HepG2 (cell line): ENCODE measurements around the gene CSTPP1. TPM values are rescaled to one million over a fixed set of nuclear protein-coding genes. Genes with fewer than 3 reads are reported as not detected.
"Not testable (repeated sequence)": the region's sequence is repeated elsewhere in the genome, so short reads cannot be mapped to it uniquely, and the experiment has no call there.

Experiments used
- ATAC-seq: fragments of 200-7000 bp; cut with Tn5 transposase; 3 replicates; pipeline ENCODE4 v1.9.1; 2020; ENCODE audit warnings: mild to moderate bottlenecking, moderate library complexity
- BruUV-seq: library from RNA; stranded (reverse); fragments of 400-500 nt; replicated peaks from 2 replicates; lab custom pipeline; 2021; lab: Mats Ljungman, UMichigan
- CTCF ChIA-PET: fragments of 300-600 bp; formaldehyde crosslinking; extraction: SDS; loops from one replicate; lab custom pipeline; 2021; ENCODE audit warnings: low total read pairs, inconsistent platforms, low intra/inter-chr PET ratio; lab: Yijun Ruan, JAX
- POLR2A ChIA-PET: fragments of 350-600 bp; sonication (Branson Sonifier 250); formaldehyde crosslinking; loops from one replicate; lab custom pipeline; 2020; ENCODE audit warnings: antibody characterized with exemption, inconsistent platforms; lab: Yijun Ruan, JAX
- DNase-seq: peaks from one replicate; pipeline ENCODE4 v3.0.0-alpha.2; 2015; ENCODE audit warnings: low spot score
- FAIRE-seq: peaks from 3 replicates; lab custom pipeline; 2011; peaks lifted over from hg19 to GRCh38; lab: Jason Lieb, UNC
- H2AFZ ChIP-seq: one replicate; pipeline ENCODE4 v1.6.1; 2011; ENCODE audit warnings: low read length, inconsistent platforms
- H3K27ac ChIP-seq: fragments of 300-600 bp; 3 replicates; pipeline ENCODE4 v1.8.0; 2011; ENCODE audit warnings: mixed run types, mild to moderate bottlenecking, mixed read lengths, low read length, inconsistent platforms; ENCODE audit not compliant: insufficient read depth; ENCODE audit errors: extremely low read length
- H3K27me3 ChIP-seq, 2 experiments: fragments of 200-600 bp in 1 of 2; 2 replicates in 1 of 2; 3 replicates in 1 of 2; pipeline versions ENCODE4 v1.6.0 to v1.8.0; 2011; ENCODE audit warnings: low read length in 2 of 2, mild to moderate bottlenecking in 2 of 2, moderate library complexity in 2 of 2, inconsistent platforms in 1 of 2; ENCODE audit not compliant: insufficient read depth in 2 of 2, control insufficient read depth in 1 of 2
- H3K36me3 ChIP-seq, 2 experiments: fragments of 200-600 bp in 1 of 2; replicated peaks in 1 of 2; 2 replicates in 1 of 2; 3 replicates in 1 of 2; pipeline versions ENCODE4 v1.5.1 to v1.8.0; 2011; ENCODE audit warnings: low read length in 2 of 2, inconsistent platforms in 1 of 2; ENCODE audit not compliant: insufficient read depth in 2 of 2, control insufficient read depth in 1 of 2
- H3K4me1 ChIP-seq: 2 replicates; pipeline ENCODE4 v1.5.1; 2012; ENCODE audit warnings: low read length, inconsistent platforms; ENCODE audit not compliant: insufficient read depth
- H3K4me2 ChIP-seq: 2 replicates; pipeline ENCODE4 v1.6.0; 2011; ENCODE audit warnings: low read depth, low read length, inconsistent platforms
- H3K4me3 ChIP-seq, 3 experiments: fragments of 200-600 bp in 1 of 3; sonication (generic), shearing (Covaris generic) in 1 of 3; replicated peaks in 1 of 3; 2 replicates each; pipeline ENCODE4 v1.5.1; 2011 to 2016; ENCODE audit warnings: low read length in 3 of 3, inconsistent platforms in 2 of 3, low read depth in 2 of 3, mild to moderate bottlenecking in 2 of 3, control low read depth in 1 of 3, mixed read lengths in 1 of 3; ENCODE audit not compliant: insufficient read depth in 1 of 3
- H3K79me2 ChIP-seq: one replicate; pipeline ENCODE4 v1.6.1; 2011; ENCODE audit warnings: low read length, inconsistent platforms; ENCODE audit not compliant: insufficient read depth
- H3K9ac ChIP-seq: 2 replicates; pipeline ENCODE4 v1.6.0; 2011; ENCODE audit warnings: mild to moderate bottlenecking, low read depth, low read length, inconsistent platforms; ENCODE audit not compliant: insufficient read depth
- H3K9me3 ChIP-seq: 2 replicates; pipeline ENCODE4 v1.5.1; 2012; ENCODE audit warnings: mild to moderate bottlenecking, low read length
- H4K20me1 ChIP-seq: 2 replicates; pipeline ENCODE4 v1.6.0; 2011; ENCODE audit warnings: inconsistent platforms, mild to moderate bottlenecking, low read length, moderate library complexity; ENCODE audit not compliant: insufficient read depth
- CCDC6 ChIP-seq: sonication (generic); formaldehyde crosslinking; IDR thresholded peaks from 2 replicates; pipeline ENCODE4 v1.8.1; 2022; ENCODE audit warnings: mild to moderate bottlenecking, missing genetic modification reagents, moderate library complexity
- ELF3 ChIP-seq: IDR thresholded peaks from 2 replicates; pipeline ENCODE4 v1.6.1; 2016; ENCODE audit warnings: missing genetic modification reagents, missing compliant biosample characterization
- FOSL2 ChIP-seq: sonication (generic); formaldehyde crosslinking; IDR thresholded peaks from 2 replicates; pipeline ENCODE4 v1.4.0; 2020; ENCODE audit warnings: missing genetic modification reagents
- HNF4A ChIP-seq: sonication (generic); formaldehyde crosslinking; IDR thresholded peaks from 2 replicates; pipeline ENCODE4 v1.4.0; 2020; ENCODE audit warnings: missing genetic modification reagents
- MAFK ChIP-seq, 2 experiments: IDR thresholded peaks in 1 of 2; conservative IDR thresholded peaks in 1 of 2; 2 replicates each; pipeline ENCODE4 v1.6.1; 2011; ENCODE audit warnings: improper control_type of control experiment in 2 of 2, low read length in 2 of 2
- NFKBIZ ChIP-seq: IDR thresholded peaks from 2 replicates; pipeline ENCODE4 v1.6.1; 2018; ENCODE audit warnings: missing genetic modification reagents, missing compliant biosample characterization
- RAD21 ChIP-seq: fragments of 450-650 bp; formaldehyde crosslinking; IDR thresholded peaks from 2 replicates; pipeline ENCODE4 v1.5.0; 2020; ENCODE audit warnings: mild to moderate bottlenecking
- RFX1 ChIP-seq: fragments of 450-650 bp; IDR thresholded peaks from 2 replicates; pipeline ENCODE4 v1.6.1; 2017
- RFX3 ChIP-seq: IDR thresholded peaks from 2 replicates; pipeline ENCODE4 v1.6.1; 2016; ENCODE audit warnings: missing biosample characterization, missing genetic modification reagents
- ZBTB42 ChIP-seq: sonication (generic); formaldehyde crosslinking; IDR thresholded peaks from 2 replicates; pipeline ENCODE4 v1.5.0; 2020; ENCODE audit warnings: mild to moderate bottlenecking, missing genetic modification reagents
- ZFP1 ChIP-seq: IDR thresholded peaks from 2 replicates; pipeline ENCODE4 v1.6.1; 2016
- ZNF792 ChIP-seq: IDR thresholded peaks from 2 replicates; pipeline ENCODE4 v1.6.1; 2016
- WGBS: methylation state at CpG from one replicate; pipeline ENCODE4 v1.1.6; 2017; ENCODE audit warnings: low lambda C conversion rate; 5-methylcytosine and 5-hydroxymethylcytosine counted together
- in situ Hi-C: cut with HindIII; loops from 2 replicates; pipeline ENCODE4 v1.10.0; 2017; ENCODE audit warnings: low pct_unique_long_range_greater_than_20kb; ENCODE audit not compliant: extremely low pct_ligation_motif_present
- intact Hi-C: fragments of 100-400 bp; cut with micrococcal nuclease; formaldehyde crosslinking; loops from one replicate; pipeline ENCODE4 v1.10.0; 2022; ENCODE audit not compliant: unreplicated experiment
- polyA plus RNA-seq, 8 experiments: library from polyadenylated mRNA; depleted of rRNA in 3 of 8; stranded (reverse) in 7 of 8; unstranded in 1 of 8; fragments of >200 nt; fragmentation: Illumina TruSeq in 4 of 8; extraction: Trizol in 4 of 8; gene quantifications; 2 replicates each; pipeline versions ENCODE4 v1.2.1 to v1.2.3, GENCODE V29; 2011 to 2016; ENCODE audit warnings: low read depth in 4 of 8, missing spikeins in 1 of 8, mixed read lengths in 1 of 8; ENCODE audit not compliant: insufficient read depth in 1 of 8
- total RNA-seq, 5 experiments: library from RNA; depleted of rRNA; stranded (reverse); fragments of >200 nt; fragmentation: Illumina TruSeq; extraction: Trizol; gene quantifications; 2 replicates each; pipeline ENCODE4 v1.2.3, GENCODE V29; 2016; ENCODE audit warnings: low read depth in 1 of 5
- TF ChIP-seq, protein P1 (sequence below): sonication (generic); formaldehyde crosslinking; IDR thresholded peaks from 2 replicates; pipeline ENCODE4 v1.5.0; 2020; ENCODE audit warnings: missing genetic modification reagents
- TF ChIP-seq, protein P2 (sequence below): sonication (generic); formaldehyde crosslinking; IDR thresholded peaks from 2 replicates; pipeline ENCODE4 v1.4.0; 2020; ENCODE audit warnings: missing genetic modification reagents

Gene CSTPP1
- total and polyA plus RNA-seq, 2 of the 13 experiments (the other 11 are each of a cell fraction or from before 2014, with no cell fraction given), result 12.3 to 14.6 TPM

DNA sequence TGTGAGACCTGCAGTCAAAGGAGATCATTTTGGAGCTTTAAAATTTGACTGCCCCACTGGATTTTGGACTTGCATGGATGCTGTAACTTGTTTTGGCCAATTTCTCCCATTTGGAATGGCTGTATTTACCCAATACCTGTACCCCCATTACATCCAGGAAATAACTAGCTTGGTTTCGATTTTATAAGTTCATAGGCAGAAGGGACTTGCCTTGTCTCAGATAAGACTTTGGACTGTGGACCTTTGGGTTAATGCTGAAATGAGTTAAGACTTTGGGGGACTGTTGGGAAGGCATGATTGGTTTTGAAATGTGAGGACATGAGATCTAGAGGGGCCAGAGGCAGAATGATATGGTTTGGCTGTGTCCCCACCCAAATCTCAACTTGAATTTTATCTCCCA is 7.9 kb upstream of the CSTPP1 start:
- H3K4me3 ChIP-seq, H3K9ac ChIP-seq, BruUV-seq, H3K79me2 ChIP-seq, intact Hi-C loops, H3K36me3 ChIP-seq, H4K20me1 ChIP-seq, FAIRE-seq, H3K9me3 ChIP-seq, H2AFZ ChIP-seq, CTCF ChIA-PET, in situ Hi-C loops, DNase-seq, ATAC-seq, H3K27ac ChIP-seq, H3K27me3 ChIP-seq: not testable (repeated sequence)
- POLR2A ChIA-PET, result interaction anchor here (1.0 kb wide), 1 partner anchor 12 kb away, joined by 3 read pairs; no protein-coding TSS in a partner anchor
- peak; percentile 43; the same call in 1 of the 2 replicates for TF ChIP-seq HNF4A (CRISPR knock-in tag)
- H3K4me1 ChIP-seq, result peaks cover 20% of the 10 kb centered on the region
- 0% methylated on average over 1 of the region's 1 CpG for WGBS
- H3K4me2 ChIP-seq, result peak overlapping the region; percentile 39; the same call in 1 of the 2 replicates

DNA sequence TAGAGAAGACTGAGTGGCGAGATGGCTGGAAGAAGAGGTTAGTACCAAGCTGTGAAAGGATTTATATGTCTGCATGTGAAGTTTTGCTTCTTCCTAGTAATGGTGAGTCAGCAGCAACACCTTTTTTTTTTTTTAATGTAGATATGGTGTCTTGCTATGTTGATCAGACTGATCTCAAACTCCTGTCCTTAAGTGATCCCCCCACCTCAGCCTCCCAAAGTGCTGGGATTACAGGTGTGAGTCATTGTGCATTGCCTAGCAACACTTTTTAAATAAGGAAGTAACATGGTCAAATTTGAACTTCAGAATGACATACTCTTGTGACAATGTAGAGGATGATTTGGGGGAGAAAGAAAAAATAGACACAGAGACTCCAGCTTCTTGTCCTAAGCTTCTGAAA is 6.5 kb upstream of the CSTPP1 start:
- peaks cover 20% of the 10 kb centered on the region for H3K4me1 ChIP-seq
- no peak overlapping the region for H3K27ac ChIP-seq
- H3K9me3 ChIP-seq, result no peaks in the 10 kb centered on the region
- POLR2A ChIA-PET, result no interaction called here
- in situ Hi-C loops, result no loop called here
- H3K9ac ChIP-seq, result peak overlapping the region; percentile 26; the same call in 1 of the 2 replicates
- FAIRE-seq (no peak), DNase-seq (peak; percentile 34), ATAC-seq (peak; percentile 37; the same call in 2 of the 3 replicates)
- no peaks in the 10 kb centered on the region for H3K36me3 ChIP-seq
- H2AFZ ChIP-seq, result no peak overlapping the region
- no peaks in the 10 kb centered on the region for H3K27me3 ChIP-seq
- WGBS, result 6% methylated on average over 1 of the region's 1 CpG
- BruUV-seq, result no TSS peak
- H3K79me2 ChIP-seq, result no peaks in the 10 kb centered on the region
- CTCF ChIA-PET, result no interaction called here
- no peak overlapping the region for H3K4me3 ChIP-seq
- H3K4me2 ChIP-seq, result peak overlapping the region; percentile 42; the same call in 1 of the 2 replicates
- intact Hi-C loops, result no loop called here
- no peaks in the 10 kb centered on the region for H4K20me1 ChIP-seq
- TF ChIP-seq, protein P1, sequence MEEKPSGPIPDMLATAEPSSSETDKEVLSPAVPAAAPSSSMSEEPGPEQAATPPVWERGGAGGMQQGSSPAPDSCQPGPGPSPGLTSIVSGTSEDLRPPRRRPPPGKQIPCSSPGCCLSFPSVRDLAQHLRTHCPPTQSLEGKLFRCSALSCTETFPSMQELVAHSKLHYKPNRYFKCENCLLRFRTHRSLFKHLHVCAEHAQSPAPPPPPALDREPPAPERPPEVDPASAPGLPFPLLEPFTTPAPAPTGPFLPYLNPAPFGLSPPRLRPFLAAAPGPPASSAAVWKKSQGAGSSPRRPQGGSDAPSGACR (CRISPR knock-in tag), result no peak
- peak; percentile 62 for TF ChIP-seq FOSL2 (CRISPR knock-in tag)
- no peak for TF ChIP-seq RAD21 (CRISPR knock-in tag)
- peak in 1 of 2 experiments; percentile 40; a peak in 2 of 4 replicates for TF ChIP-seq MAFK (conservative IDR thresholded peaks at IDR 0.05 in 1 of 2, IDR thresholded peaks at IDR 0.05 in 1 of 2; ENCODE audit: low read length in 2 of 2)
- no peak for TF ChIP-seq ZBTB42
- TF ChIP-seq, protein P2, sequence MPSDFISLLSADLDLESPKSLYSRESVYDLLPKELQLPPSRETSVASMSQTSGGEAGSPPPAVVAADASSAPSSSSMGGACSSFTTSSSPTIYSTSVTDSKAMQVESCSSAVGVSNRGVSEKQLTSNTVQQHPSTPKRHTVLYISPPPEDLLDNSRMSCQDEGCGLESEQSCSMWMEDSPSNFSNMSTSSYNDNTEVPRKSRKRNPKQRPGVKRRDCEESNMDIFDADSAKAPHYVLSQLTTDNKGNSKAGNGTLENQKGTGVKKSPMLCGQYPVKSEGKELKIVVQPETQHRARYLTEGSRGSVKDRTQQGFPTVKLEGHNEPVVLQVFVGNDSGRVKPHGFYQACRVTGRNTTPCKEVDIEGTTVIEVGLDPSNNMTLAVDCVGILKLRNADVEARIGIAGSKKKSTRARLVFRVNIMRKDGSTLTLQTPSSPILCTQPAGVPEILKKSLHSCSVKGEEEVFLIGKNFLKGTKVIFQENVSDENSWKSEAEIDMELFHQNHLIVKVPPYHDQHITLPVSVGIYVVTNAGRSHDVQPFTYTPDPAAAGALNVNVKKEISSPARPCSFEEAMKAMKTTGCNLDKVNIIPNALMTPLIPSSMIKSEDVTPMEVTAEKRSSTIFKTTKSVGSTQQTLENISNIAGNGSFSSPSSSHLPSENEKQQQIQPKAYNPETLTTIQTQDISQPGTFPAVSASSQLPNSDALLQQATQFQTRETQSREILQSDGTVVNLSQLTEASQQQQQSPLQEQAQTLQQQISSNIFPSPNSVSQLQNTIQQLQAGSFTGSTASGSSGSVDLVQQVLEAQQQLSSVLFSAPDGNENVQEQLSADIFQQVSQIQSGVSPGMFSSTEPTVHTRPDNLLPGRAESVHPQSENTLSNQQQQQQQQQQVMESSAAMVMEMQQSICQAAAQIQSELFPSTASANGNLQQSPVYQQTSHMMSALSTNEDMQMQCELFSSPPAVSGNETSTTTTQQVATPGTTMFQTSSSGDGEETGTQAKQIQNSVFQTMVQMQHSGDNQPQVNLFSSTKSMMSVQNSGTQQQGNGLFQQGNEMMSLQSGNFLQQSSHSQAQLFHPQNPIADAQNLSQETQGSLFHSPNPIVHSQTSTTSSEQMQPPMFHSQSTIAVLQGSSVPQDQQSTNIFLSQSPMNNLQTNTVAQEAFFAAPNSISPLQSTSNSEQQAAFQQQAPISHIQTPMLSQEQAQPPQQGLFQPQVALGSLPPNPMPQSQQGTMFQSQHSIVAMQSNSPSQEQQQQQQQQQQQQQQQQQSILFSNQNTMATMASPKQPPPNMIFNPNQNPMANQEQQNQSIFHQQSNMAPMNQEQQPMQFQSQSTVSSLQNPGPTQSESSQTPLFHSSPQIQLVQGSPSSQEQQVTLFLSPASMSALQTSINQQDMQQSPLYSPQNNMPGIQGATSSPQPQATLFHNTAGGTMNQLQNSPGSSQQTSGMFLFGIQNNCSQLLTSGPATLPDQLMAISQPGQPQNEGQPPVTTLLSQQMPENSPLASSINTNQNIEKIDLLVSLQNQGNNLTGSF (CRISPR knock-in tag), result no peak
- peak; percentile 41; the same call in 1 of the 2 replicates for TF ChIP-seq RFX1
- no peak for TF ChIP-seq NFKBIZ (CRISPR knock-in tag)
- no peak for TF ChIP-seq CCDC6
- no peak for TF ChIP-seq ZNF792
- TF ChIP-seq RFX3, result peak; percentile 49; the same call in 1 of the 2 replicates
- peak; percentile 78 for TF ChIP-seq ELF3 (CRISPR knock-in tag)
- no peak for TF ChIP-seq ZFP1
